DMS153 treated with DMSO at 0.1 percent for 48 hours (cell line): ENCODE measurements around the gene GAGE13.
"Not testable (repeated sequence)": the region's sequence is repeated elsewhere in the genome, so short reads cannot be mapped to it uniquely, and the experiment has no call there.

Experiments used
- DNase-seq: peaks from one replicate; lab custom pipeline; 2025; ENCODE audit not compliant: unreplicated experiment; lab: John Stamatoyannopoulos, UW

GAGE13 gene, protein sequence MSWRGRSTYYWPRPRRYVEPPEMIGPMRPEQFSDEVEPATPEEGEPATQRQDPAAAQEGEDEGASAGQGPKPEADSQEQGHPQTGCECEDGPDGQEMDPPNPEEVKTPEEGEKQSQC

GRCh38 chrX:49331282-49331681 lies at the start of gene GAGE13:
TSS of gene GAGE13 (plus strand) at chrX:49331582. CDS start at chrX:49332738, 1,156 bp downstream.
- DNase-seq, result not testable (repeated sequence)

- no peak for DNase-seq
Observed at GRCh38 chrX:49282647-49283011, 48.8 kb upstream of the GAGE13 start.

GRCh38 chrX:49284212-49284611 lies 47.2 kb upstream of the GAGE13 start:
- DNase-seq, result no peak

GRCh38 chrX:49286136-49286535 lies 45.2 kb upstream of the GAGE13 start:
- DNase-seq, result no peak

DNA sequence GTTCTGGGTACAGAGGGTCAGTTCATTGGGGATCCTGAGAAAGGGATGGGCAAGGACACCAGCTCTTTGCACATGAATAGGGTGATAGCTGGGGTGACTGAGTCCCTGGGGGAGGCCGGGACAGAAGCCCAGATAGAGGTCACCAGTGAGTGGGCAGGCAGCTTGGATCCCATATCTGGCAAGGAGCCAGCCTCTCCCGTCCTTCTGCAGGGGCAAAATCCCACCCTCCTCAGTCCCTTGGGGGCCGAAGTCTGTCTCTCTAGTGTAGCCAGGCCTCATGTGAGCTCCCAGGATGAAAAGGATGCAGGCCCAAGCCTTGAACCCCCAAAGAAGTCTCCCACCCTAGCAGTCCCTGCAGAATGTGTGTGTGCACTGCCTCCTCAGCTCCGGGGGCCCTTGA lies 44.8 kb upstream of the GAGE13 start:
- DNase-seq, result no peak

GRCh38 chrX:49287665-49288064 lies 43.7 kb upstream of the GAGE13 start:
- DNase-seq, result no peak

DNA sequence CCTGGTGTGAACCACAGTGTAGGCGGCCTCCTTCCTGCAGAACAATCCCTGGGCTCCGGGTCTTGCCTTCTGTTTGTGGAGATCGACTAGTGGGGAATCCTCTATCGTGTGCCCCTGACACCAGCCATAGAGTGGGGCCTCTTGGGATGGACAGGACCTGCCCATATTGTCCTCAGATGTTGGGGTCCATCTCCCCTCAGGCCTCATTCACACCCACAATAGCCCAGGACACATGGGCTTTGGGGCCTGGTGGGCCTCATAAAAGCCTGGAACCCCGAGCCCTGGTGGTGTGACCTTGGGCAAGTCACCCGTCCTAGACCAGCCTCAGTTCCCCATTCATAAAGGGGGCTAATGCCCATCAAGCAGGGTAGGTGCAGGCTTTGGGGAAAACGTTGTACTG lies 41.2 kb upstream of the GAGE13 start:
- no peak for DNase-seq

- DNase-seq, result no peak
Observed at GRCh38 chrX:49291615-49292337, 39.6 kb upstream of the GAGE13 start.

DNA sequence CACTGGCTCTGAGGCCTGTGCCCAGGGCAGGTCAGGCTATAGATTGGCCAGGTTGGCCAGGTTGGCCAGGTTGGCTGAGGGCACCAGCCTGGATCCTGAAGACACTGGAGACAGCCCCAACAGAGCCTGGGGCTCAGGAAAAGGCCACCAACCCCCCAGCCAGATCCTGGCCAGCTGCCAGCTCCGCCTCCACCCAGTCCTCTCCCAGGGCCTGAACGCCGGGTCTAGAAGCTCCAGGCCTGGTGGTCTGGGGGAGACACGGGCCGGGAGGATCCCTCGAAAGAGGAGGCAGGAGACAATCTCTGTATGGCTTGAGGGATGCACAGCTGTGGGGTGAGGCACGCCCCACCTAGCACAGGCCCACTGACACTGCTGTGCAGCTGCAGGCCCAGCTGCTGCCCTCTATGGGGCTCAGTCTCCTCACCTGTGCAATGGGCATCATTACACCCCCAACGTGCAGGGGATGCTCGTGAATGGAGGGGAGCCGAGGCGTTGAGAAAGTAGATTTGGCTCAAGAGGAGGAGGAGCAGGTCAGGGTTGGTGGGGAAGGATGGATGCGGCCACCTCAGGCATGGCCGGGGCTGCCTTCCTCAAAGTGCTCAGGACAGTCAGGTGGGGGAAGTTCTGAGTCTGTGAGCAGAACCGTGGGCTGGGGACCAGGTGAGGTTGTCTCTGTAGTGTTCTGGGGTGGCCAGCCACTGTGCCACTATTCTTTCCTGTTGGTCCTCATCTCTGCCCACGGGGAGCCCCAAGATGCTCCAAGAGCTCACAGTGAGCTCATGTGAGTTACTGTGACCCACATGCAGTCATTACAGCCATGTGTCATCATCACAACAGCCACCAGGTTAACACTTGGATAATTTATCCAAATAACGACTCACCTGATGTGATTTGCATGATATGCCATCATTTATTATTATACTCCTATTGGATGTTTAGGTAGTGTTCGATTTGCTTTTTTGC lies 38.7 kb upstream of the GAGE13 start:
- DNase-seq, result no peak

GRCh38 chrX:49299293-49299692 lies 32.1 kb upstream of the GAGE13 start:
- DNase-seq, result not testable (repeated sequence)

DNA sequence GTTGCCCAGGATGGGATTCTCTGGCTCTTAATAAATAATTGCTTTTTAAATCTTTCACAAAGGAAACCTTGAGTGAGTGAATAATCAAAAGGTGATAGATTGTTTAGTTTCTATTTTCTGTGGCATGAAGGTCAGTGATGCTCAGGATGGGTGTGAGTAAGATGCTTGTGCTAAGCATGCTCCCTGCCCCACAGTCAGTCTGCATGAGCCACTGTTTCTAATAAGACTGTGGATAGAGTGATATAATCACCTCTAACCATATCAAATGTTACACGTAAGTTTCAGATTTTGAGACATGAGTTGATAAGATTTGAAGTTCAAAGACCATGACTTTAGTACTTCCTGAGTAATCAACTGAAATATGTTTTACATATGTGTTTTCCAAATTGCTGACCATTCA lies 30.7 kb upstream of the GAGE13 start:
- no peak for DNase-seq

DNA sequence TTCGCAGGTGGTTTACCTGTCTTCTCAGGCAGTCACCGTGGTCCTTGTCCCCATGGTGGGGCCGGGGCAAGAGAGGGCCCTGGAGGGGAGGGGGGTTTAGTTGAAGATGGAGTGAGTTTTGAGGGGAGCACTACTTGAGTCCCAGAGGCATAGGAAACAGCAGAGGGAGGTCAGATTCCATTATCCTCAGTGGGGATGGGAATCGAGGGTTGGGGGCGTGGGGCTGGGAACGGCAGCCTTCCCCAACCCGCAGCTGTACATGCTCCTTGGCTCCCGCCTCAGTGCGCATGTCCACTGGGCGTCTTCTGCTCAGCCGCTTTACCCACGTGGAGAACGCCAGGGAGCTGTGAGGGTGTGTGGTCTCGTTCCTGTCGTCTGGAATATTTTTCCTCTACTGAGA lies 28.0 kb upstream of the GAGE13 start, which contains the start of gene GAGE10:
TSS of gene GAGE10 (plus strand) at position 301 of the 400 bp plus-strand sequence. CDS start 1,214 bp downstream, outside the sequence.
- DNase-seq, result no peak

- not testable (repeated sequence) for DNase-seq
Observed at GRCh38 chrX:49307775-49308174, 23.6 kb upstream of the GAGE13 start.

DNA sequence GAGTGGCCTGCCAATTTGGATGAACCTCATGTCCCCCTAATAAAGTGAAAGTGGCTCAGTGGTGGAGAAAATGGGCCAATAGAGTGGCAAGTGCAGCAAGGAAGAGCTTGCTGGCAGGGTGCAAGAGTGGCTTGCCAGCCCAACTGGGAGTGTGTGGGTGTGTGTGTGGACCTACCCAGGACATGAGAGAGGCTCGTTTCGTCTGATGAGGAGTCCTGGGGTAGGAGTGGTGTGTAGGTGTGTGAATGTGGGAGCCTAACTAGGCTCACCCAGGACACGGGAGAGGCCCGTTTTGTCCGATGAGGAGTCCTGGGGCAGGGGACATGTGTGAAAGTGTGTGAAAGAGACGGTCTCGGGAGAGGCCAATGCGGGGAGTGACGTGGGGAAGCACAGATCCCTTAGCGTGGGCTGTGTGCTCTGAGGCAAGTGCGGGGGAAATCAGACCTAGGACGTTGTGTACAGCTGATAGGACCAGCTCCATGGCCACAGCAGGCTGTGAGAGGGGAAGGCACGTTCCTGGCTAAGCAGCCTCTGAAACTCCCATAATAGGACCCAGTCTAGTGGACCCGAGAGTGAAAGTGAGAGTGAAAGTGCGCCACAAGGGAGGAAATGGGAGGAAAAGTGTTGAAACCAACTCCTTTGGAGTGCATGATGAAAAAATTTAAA lies 22.6 kb upstream of the GAGE13 start:
- no peak for DNase-seq

DNA sequence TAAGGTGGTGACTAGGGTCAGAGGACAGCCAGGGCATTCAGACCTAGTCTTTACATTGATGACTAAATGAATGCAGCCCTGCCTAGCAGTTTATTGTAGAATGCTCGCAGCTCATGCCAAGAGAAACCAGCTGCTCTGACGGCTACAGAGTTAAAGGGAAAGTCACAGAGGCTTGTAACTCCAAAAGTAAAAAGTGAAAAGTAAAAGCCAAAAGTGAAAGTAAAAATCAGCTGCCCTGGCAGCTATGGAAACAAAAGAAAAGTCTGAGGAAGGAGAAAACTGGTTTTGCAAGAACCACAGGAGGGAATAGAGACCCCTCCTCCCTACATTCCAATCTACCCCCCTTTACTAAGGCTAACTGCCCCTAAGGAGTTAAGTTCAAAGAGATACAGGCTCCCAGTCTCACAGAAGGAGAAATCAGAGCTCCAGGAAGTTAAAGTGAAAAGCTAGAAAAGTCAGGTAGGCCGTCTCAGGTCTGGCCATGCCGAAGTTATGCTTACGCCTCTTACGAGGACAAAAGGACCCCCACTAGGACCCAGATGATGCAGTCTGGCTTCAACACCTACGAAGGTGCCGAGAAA lies 21.9 kb upstream of the GAGE13 start:
- no peak for DNase-seq

- no peak for DNase-seq
Observed at GRCh38 chrX:49310371-49310770, 21.0 kb upstream of the GAGE13 start.

- DNase-seq, result no peak
Observed at GRCh38 chrX:49312176-49312575, 19.2 kb upstream of the GAGE13 start.

DNA sequence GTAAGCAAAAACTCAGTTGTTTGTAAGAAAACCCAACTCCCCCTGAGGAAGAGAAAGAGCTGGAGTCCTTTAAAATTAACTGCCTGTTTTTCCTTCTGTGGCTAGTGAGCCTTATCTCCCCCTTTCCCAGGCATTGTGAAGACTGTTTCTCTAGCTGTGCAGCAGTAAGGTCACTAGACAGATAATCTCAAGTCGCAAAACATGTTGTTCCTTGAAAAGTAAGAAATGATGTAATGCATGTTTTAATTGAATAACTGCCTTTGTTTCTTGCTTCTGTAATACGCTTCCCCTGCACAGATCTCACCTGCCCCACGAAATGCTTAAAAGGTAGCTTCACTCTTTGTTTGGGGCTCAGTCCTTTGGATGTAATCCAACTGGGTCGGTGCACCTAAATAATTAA lies 15.3 kb upstream of the GAGE13 start:
- DNase-seq, result no peak

GRCh38 chrX:49321737-49322136 lies 9.6 kb upstream of the GAGE13 start, which contains the start of gene GAGE12J:
TSS of gene GAGE12J (plus strand) at chrX:49322037. CDS start at chrX:49323194, 1,157 bp downstream.
- not testable (repeated sequence) for DNase-seq

DNA sequence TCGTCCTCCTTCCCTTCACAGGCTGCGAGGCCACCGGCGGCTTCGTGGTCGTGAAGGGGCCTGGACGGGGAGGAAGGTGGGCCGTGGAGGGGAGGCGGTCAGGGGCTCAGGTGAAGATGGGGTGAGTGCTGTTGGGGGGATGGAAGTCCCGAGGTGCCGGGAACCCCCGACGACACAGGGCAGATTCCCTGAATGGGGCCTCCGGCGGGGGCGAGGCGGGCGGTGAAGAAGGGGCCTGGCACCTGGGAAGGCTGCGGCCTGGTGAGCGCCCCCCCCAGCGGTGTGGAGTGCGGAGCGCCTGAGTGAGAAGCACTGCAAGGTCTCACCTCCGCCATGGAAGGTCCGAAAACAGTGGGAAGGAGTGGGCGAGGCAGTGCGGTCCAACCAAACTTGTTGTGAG lies 9.1 kb upstream of the GAGE13 start:
- not testable (repeated sequence) for DNase-seq

GRCh38 chrX:49323735-49324134 lies 7.6 kb upstream of the GAGE13 start:
- DNase-seq, result not testable (repeated sequence)
